Activated T-cell treated with anti-CD3 and anti-CD28 coated beads, Interleukin-2, amount 50 U/mL, for 4 hours (primary cell): Measurements from ENCODE around the gene SRF. TPM values are rescaled to one million over a fixed set of nuclear protein-coding genes. Genes with fewer than 3 reads are reported as not detected.

Experiments used
- ATAC-seq, 2 donors: fragments of 200-7000 bp; cut with Tn5 transposase; one replicate each; pipeline ENCODE4 v1.10.0; 2021
- DNase-seq: peaks from one replicate; pipeline ENCODE4 v3.0.0-alpha.2; 2020
- H3K27me3 Mint-ChIP-seq: one replicate; pipeline ENCODE4 v1.8.0; 2021; ENCODE audit warnings: low read depth, mixed read lengths
- H3K36me3 Mint-ChIP-seq: one replicate; pipeline ENCODE4 v1.8.0; 2022; ENCODE audit warnings: mixed read lengths; ENCODE audit not compliant: insufficient read depth
- H3K4me1 Mint-ChIP-seq: one replicate; pipeline ENCODE4 v1.8.0; 2021; ENCODE audit warnings: low read depth, mixed read lengths
- H3K4me3 Mint-ChIP-seq: one replicate; pipeline ENCODE4 v1.8.0; 2021; ENCODE audit warnings: mild to moderate bottlenecking, moderate library complexity, mixed read lengths
- H3K9me3 Mint-ChIP-seq: one replicate; pipeline ENCODE4 v1.8.0; 2021; ENCODE audit warnings: mixed read lengths
- total RNA-seq, 3 donors: library from RNA; stranded (reverse); gene quantifications; one replicate each; pipeline ENCODE4 v1.2.1, GENCODE V29; 2021

The SRF gene
- total RNA-seq, 3 donors from 2014 or later, result 72.0 to 80.1 (median 72.8) TPM

DNA sequence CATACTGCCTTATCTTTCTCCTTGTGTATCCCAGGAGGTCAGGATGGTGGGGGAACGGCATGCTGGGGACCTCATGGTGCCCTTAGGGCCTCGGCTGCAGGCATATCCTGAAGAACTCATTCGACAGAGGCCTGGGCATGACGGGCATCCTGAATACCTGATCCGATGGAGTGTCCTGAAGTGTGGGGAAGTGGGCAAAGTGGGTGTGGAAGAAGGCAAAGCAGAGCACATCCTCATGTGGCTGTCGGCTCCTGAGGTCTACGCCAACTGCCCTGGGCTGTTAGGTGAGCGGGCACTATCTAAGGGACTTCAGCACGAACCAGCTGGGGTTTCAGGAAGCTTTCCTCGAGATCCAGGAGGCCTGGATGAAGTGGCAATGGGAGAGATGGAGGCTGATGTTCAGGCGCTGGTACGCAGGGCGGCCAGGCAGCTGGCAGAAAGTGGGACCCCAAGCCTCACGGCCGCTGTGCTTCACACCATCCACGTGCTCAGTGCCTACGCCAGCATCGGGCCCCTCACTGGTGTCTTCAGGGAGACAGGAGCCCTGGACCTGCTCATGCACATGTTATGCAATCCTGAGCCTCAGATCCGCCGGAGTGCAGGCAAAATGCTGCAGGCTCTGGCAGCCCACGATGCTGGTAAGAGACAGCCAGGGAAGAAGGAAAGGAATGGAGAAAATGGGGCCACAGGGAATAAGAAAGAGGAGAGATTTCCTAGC, 13.4 kb downstream of the SRF start:
- Mint-ChIP-seq H3K9me3 (no peaks in the 10 kb centered on the region), H3K4me1 (peaks cover 47% of the 10 kb centered on the region), H3K36me3 (peaks cover 16% of the 10 kb centered on the region), H3K4me3 (peak overlapping the region; percentile 40), H3K27me3 (no peaks in the 10 kb centered on the region)
- no peak for DNase-seq
- no peak for ATAC-seq

DNA sequence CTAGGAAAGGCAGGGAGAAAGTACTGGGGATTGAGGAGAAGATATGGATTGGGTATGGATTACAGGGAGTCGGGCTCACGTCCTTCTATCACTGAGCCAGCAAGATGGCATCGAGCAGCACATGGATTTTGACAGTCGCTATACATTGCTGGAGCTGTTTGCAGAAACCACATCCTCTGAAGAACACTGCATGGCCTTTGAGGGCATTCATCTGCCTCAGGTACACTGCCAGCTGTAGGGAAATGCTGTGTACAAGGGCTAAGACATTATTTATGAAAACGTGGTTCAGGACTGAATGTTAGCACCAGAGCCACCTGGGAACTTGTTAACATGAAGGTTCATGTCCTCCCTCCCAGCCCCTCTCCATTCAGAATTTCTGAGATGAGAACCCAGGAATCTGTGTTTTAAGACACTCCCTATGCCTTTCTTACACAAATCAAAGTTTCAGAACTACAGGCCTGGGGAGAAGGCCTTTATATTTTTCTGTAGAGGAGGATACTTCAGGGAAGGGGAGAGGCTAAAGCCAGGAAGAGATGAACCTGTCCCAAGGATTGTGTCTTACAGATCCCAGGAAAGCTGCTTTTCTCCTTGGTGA, 14.4 kb downstream of the SRF start:
- Mint-ChIP-seq H3K4me3 (peak overlapping the region; percentile 2), H3K36me3 (peaks cover 18% of the 10 kb centered on the region), H3K27me3 (no peaks in the 10 kb centered on the region), H3K4me1 (peaks cover 48% of the 10 kb centered on the region), H3K9me3 (no peaks in the 10 kb centered on the region)
- ATAC-seq (no peak), DNase-seq (no peak)

DNA sequence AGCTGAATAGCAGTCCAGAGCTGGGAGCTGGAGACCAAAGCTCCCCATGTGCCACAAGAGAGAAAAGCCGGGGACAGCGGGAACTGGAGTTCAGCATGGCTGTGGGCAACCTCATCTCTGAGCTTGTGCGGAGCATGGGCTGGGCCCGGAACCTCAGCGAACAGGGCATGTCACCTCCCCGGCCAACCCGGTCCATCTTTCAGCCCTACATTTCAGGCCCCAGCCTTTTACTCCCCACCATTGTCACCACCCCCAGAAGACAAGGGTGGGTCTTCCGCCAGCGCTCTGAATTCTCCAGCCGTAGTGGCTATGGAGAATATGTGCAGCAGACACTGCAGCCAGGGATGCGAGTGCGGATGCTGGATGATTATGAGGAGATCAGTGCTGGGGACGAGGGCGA, 14.9 kb downstream of the SRF start:
- Mint-ChIP-seq H3K4me3 (no peak overlapping the region), H3K27me3 (no peaks in the 10 kb centered on the region), H3K4me1 (peaks cover 50% of the 10 kb centered on the region), H3K36me3 (peaks cover 18% of the 10 kb centered on the region), H3K9me3 (no peaks in the 10 kb centered on the region)
- no peak for ATAC-seq
- no peak for DNase-seq

DNA sequence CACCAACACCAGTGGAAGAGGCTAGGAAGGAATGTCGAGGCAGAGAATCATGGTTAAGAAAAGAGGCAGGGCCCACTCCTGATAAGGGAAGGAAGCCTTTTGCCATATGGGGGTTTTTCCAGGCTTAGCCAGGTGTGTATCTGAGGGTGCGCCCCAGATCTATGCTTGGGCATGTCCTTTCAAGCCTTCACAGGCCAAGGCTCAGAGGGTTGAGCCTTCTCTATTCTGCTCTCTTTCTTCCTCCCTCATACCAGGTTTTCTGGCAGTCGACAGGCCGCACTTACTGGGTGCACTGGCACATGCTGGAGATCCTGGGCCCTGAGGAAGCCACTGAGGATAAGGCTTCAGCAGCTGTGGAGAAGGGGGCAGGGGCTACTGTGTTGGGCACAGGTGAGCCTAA, 15.6 kb downstream of the SRF start:
- no peaks in the 10 kb centered on the region for H3K9me3 Mint-ChIP-seq
- H3K27me3 Mint-ChIP-seq, result no peaks in the 10 kb centered on the region
- H3K4me3 Mint-ChIP-seq, result no peak overlapping the region
- ATAC-seq (no peak), DNase-seq (no peak)
- H3K4me1 Mint-ChIP-seq, result peaks cover 44% of the 10 kb centered on the region
- peaks cover 18% of the 10 kb centered on the region for H3K36me3 Mint-ChIP-seq

DNA sequence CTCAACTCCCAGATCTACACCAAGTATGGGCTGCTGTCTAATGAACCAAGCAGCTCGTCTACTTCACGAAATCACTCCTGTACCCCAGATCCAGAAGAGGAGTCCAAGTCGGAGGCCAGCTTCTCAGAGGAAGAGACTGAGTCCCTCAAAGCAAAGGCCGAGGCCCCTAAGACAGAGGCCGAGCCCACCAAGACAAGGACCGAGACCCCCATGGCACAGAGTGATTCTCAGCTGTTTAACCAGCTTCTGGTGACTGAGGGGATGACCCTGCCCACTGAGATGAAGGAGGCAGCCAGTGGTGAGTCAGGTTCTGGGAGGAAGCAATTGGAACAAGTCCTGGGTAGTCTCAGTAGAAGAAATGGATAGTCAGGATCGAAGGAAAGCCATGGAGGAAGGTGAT, 16.8 kb downstream of the SRF start:
- Mint-ChIP-seq H3K36me3 (peaks cover 20% of the 10 kb centered on the region), H3K4me1 (peaks cover 39% of the 10 kb centered on the region), H3K27me3 (no peaks in the 10 kb centered on the region), H3K9me3 (no peaks in the 10 kb centered on the region), H3K4me3 (no peak overlapping the region)
- ATAC-seq (no peak), DNase-seq (no peak)

DNA sequence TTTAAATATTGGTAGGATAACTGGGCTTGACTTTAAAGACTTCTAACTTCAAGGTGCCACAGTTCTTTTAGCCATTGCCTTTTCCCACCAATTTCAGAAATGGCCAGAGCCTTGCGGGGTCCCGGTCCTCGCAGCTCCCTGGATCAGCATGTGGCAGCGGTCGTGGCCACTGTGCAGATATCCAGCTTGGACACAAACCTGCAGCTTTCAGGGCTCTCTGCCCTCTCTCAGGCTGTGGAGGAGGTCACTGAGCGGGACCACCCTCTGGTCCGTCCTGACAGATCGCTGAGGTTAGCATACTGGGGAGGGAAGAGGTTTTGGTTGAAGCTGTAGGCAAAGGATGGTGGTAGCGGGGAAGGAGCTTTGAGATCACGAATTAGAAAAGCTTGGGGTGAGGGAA, 17.4 kb downstream of the SRF start:
- DNase-seq (no peak), ATAC-seq (no peak)
- H3K9me3 Mint-ChIP-seq, result no peaks in the 10 kb centered on the region
- H3K4me1 Mint-ChIP-seq, result peaks cover 33% of the 10 kb centered on the region
- no peaks in the 10 kb centered on the region for H3K27me3 Mint-ChIP-seq
- peaks cover 25% of the 10 kb centered on the region for H3K36me3 Mint-ChIP-seq
- H3K4me3 Mint-ChIP-seq, result no peak overlapping the region

DNA sequence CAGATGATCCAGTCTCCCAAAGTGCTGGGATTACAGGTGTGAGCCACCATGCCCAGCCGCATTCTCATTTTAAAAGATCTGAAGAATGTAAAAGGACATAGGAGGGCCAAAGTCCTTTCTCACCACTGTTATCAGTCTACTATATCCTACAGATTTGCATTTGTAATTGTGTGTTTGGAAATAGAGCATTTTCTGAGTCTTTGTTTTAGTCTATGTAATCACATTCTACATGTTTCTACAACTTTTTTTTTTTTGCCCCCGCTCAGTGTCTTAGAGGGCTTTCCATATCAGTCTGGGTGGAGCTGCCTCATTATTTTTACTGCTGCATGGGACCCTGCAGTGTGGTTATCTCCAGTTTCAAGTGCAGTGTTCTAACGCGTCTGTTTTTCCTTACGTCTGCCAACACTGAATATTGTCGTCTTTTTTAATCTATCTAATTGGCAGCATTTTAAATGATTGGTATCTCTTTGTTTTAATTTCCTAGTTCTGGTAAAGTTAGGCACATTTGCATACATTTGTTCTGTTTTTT, 18.8 kb downstream of the SRF start:
- ATAC-seq (no peak), DNase-seq (no peak)
- H3K27me3 Mint-ChIP-seq, result no peaks in the 10 kb centered on the region
- peaks cover 28% of the 10 kb centered on the region for H3K36me3 Mint-ChIP-seq
- no peaks in the 10 kb centered on the region for H3K9me3 Mint-ChIP-seq
- H3K4me3 Mint-ChIP-seq, result no peak overlapping the region
- H3K4me1 Mint-ChIP-seq, result peaks cover 19% of the 10 kb centered on the region

DNA sequence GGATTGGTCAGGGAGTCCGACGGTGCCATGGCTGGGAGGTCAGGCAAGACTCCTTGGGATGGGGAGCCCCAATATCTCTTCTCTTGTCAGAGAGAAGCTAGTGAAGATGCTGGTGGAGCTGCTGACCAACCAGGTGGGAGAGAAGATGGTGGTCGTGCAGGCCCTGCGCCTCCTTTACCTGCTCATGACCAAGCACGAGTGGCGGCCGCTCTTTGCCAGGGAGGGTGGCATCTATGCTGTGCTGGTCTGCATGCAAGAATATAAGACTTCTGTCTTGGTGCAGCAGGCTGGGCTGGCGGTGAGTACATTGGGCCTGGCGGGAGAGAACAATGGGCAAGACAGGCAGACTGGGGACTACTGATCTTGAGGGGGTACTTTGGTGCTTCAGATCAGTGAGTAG, 21.8 kb downstream of the SRF start:
- Mint-ChIP-seq H3K36me3 (peaks cover 30% of the 10 kb centered on the region), H3K4me1 (peaks cover 5% of the 10 kb centered on the region), H3K4me3 (no peak overlapping the region), H3K27me3 (no peaks in the 10 kb centered on the region), H3K9me3 (no peaks in the 10 kb centered on the region)
- DNase-seq (no peak), ATAC-seq (no peak)

DNA sequence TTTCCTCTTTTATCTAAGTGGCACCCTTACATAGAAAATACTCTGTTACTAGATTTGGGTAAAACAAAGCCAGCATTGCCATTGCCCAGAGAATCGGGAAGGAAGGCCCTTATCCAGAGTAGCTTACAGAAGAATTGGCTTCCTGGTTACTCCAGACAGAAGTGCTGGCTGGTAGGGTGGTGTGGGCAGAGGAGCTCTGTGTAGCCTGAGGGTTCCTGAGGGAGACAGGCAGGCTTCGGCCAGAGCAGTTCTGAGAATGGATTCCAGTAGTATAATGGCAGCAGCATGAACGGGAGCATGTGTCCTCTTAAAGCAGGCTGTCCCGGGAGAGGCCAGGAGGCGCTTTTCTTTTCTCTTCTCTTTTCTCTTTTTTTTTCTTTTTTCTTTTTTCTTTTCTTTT, 22.9 kb downstream of the SRF start:
- ATAC-seq, result no peak
- Mint-ChIP-seq H3K4me3 (no peak overlapping the region), H3K4me1 (peaks cover 5% of the 10 kb centered on the region), H3K36me3 (peaks cover 26% of the 10 kb centered on the region), H3K27me3 (no peaks in the 10 kb centered on the region), H3K9me3 (no peaks in the 10 kb centered on the region)
- DNase-seq, result no peak

DNA sequence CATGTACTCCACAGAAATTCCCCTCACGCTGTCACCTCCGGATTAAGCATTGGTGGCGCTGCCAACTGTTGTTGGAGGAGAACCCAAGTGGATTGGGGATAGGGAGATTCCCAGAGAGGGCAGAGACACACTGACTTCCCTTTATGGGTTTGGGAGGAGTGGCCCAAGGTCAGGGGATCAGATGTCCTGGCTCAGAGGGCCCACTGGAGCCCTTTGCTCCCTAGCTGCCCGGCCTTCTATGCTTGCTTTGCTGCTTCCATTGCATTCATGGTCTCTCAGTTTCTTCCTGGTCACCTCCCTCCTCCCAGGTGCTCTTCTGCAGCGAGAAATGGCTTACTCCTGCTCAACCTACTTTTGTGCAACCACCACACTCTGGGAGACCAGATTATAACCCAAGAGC, 25.3 kb downstream of the SRF start:
- Mint-ChIP-seq H3K9me3 (no peaks in the 10 kb centered on the region), H3K36me3 (peaks cover 34% of the 10 kb centered on the region), H3K27me3 (no peaks in the 10 kb centered on the region), H3K4me3 (no peak overlapping the region), H3K4me1 (no peaks in the 10 kb centered on the region)
- no peak for DNase-seq
- ATAC-seq, result no peak

DNA sequence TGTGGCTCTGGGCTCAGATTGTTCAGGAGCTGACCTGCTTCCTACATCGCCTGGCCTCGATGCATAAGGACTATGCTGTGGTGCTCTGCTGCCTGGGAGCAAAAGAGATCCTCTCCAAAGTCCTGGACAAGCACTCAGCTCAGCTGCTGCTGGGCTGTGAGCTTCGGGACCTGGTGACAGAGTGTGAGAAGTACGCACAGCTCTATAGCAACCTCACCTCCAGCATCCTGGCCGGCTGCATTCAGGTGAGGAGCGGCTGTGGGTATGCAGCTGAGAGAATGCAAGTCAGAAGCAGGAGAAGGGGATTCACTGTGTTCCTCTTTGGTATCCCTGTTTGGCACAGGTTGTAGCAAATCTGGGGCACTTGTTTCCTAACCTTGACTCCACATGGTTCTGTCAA, 28.8 kb downstream of the SRF start:
- Mint-ChIP-seq H3K36me3 (peaks cover 24% of the 10 kb centered on the region), H3K4me3 (no peak overlapping the region), H3K9me3 (no peaks in the 10 kb centered on the region), H3K27me3 (no peaks in the 10 kb centered on the region), H3K4me1 (no peaks in the 10 kb centered on the region)
- ATAC-seq (no peak), DNase-seq (no peak)

DNA sequence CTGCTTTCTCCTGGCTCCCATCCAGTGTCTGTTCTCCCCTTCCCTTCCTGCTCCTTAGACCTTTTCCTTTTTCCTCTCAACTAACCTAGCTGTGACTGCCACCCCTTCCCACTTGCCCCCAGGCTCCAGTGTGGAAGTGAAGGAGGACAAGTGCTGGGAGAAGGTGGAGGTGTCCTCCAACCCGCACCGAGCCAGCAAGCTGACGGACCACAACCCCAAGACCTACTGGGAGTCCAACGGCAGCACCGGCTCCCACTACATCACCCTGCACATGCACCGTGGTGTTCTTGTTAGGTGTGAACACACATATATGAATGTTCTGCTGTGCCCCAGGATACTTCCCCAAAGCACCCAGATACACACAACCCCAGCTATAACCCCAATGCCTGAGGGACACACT, 29.5 kb downstream of the SRF start:
- Mint-ChIP-seq H3K27me3 (no peaks in the 10 kb centered on the region), H3K4me1 (no peaks in the 10 kb centered on the region), H3K4me3 (no peak overlapping the region), H3K36me3 (peaks cover 24% of the 10 kb centered on the region), H3K9me3 (no peaks in the 10 kb centered on the region)
- ATAC-seq (no peak), DNase-seq (no peak)

DNA sequence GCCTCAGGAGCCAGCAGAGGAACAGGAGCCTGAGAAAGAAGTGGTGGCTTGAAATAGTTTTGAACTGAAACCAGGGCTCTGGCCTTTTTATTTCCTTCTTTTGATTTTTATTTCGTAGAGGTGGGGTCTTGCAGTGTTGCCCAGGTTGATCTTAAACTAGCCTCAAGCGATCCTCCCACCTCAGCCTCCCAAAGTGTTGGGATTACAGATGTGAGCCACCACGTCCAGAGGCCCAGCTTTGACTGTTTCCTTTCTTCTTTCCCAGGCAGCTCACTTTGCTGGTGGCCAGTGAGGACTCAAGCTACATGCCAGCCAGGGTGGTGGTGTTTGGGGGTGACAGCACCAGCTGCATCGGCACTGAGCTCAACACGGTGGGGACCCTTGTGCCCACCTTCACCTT, 31.4 kb downstream of the SRF start:
- H3K4me1 Mint-ChIP-seq, result no peaks in the 10 kb centered on the region
- H3K9me3 Mint-ChIP-seq, result no peaks in the 10 kb centered on the region
- ATAC-seq (no peak), DNase-seq (no peak)
- H3K27me3 Mint-ChIP-seq, result no peaks in the 10 kb centered on the region
- peaks cover 24% of the 10 kb centered on the region for H3K36me3 Mint-ChIP-seq
- H3K4me3 Mint-ChIP-seq, result no peak overlapping the region

DNA sequence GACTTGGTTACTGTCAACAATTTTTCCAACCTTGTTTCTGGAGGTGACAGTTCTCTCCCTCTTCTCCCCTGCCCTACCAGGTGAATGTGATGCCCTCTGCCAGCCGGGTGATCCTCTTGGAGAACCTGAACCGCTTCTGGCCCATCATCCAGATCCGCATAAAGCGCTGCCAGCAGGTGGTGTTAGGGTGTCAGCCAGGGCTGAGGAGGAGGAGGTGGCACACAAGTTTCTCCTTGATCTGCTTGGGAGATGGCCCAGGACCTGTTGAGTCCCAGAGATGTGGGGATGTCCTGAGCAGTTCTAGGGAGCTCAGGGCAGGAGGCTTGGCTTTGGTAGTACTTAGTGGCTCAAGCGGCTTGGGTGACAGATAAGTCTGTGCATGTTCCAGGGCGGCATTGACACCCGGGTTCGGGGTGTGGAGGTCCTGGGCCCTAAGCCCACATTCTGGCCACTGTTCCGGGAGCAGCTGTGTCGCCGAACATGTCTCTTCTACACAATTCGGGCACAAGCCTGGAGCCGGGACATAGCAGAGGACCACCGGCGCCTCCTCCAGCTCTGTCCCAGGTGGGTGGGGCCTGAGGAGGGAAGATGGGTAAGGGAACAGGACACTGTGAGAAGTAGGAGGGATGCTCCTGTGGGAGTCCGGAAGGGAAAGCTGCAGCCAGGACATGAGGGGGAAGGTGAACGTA, 32.1 kb downstream of the SRF start:
- peaks cover 25% of the 10 kb centered on the region for H3K36me3 Mint-ChIP-seq
- DNase-seq, result no peak

DNA sequence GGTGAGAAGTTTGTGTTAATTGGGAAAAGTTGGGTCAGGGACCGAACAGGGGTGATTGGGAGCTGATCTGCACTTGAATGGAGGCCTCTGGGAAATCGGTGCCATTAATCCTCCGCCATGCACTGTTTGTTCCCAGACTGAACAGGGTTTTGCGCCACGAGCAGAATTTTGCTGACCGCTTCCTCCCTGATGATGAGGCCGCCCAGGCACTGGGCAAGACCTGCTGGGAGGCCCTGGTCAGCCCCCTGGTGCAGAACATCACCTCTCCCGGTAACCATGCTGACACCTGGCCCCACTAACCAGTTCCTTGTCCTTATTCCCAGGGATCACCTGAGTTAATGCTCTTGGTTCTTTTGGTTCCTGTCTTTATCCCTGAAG, 32.6 kb downstream of the SRF start:
- Mint-ChIP-seq H3K4me3 (no peak overlapping the region), H3K36me3 (peaks cover 25% of the 10 kb centered on the region), H3K27me3 (no peaks in the 10 kb centered on the region), H3K4me1 (no peaks in the 10 kb centered on the region), H3K9me3 (no peaks in the 10 kb centered on the region)
- ATAC-seq (no peak), DNase-seq (no peak)

More for the DNA sequence above, 32.1 kb downstream of the SRF start:
- no peaks in the 10 kb centered on the region for H3K9me3 Mint-ChIP-seq
- no peak for ATAC-seq
- H3K27me3 Mint-ChIP-seq, result no peaks in the 10 kb centered on the region
- H3K4me3 Mint-ChIP-seq, result no peak overlapping the region
- no peaks in the 10 kb centered on the region for H3K4me1 Mint-ChIP-seq
